HEK293T (cell line): Measurements from ENCODE around the gene MGAT5B.

Source experiments
- CTCF ChIA-PET: fragments of 350-600 bp; formaldehyde crosslinking; extraction: SDS; loops from one replicate; lab custom pipeline; 2021; ENCODE audit warnings: antibody characterized with exemption, inconsistent platforms; lab: Yijun Ruan, JAX
- POLR2A ChIA-PET: fragments of 350-600 bp; formaldehyde crosslinking; extraction: SDS; loops from one replicate; lab custom pipeline; 2020; ENCODE audit warnings: antibody characterized with exemption, inconsistent platforms; lab: Yijun Ruan, JAX
- DNase-seq: peaks from one replicate; pipeline ENCODE4 v3.0.0; 2012; ENCODE audit warnings: mixed read lengths; ENCODE audit errors: extremely low spot score
- ARNT ChIP-seq: fragments of 450-650 bp; IDR thresholded peaks from 2 replicates; pipeline ENCODE4 v1.6.1; 2017; ENCODE audit warnings: mild to moderate bottlenecking
- BHLHE40 ChIP-seq: fragments of 450-650 bp; IDR thresholded peaks from 2 replicates; pipeline ENCODE4 v1.6.1; 2016; ENCODE audit warnings: mild to moderate bottlenecking, moderate library complexity, borderline replicate concordance
- CTBP1 ChIP-seq: fragments of 450-650 bp; IDR thresholded peaks from 2 replicates; pipeline ENCODE4 v1.6.1; 2016; ENCODE audit warnings: borderline replicate concordance
- ELF4 ChIP-seq: fragments of 450-650 bp; IDR thresholded peaks from 2 replicates; pipeline ENCODE4 v1.6.1; 2017; ENCODE audit warnings: antibody characterized with exemption
- FOXK2 ChIP-seq: fragments of 450-650 bp; IDR thresholded peaks from 2 replicates; pipeline ENCODE4 v1.6.1; 2016; ENCODE audit warnings: mild to moderate bottlenecking
- FOXM1 ChIP-seq: fragments of 450-650 bp; IDR thresholded peaks from 2 replicates; pipeline ENCODE4 v1.6.1; 2017; ENCODE audit warnings: mild to moderate bottlenecking, borderline replicate concordance
- HDGF ChIP-seq: fragments of 450-650 bp; IDR thresholded peaks from 2 replicates; pipeline ENCODE4 v1.6.1; 2017; ENCODE audit warnings: antibody characterized with exemption, borderline replicate concordance
- L3MBTL2 ChIP-seq: fragments of 450-650 bp; conservative IDR thresholded peaks from 2 replicates; pipeline ENCODE4 v1.6.1; 2016; ENCODE audit warnings: mild to moderate bottlenecking
- LEF1 ChIP-seq: fragments of 450-650 bp; IDR thresholded peaks from 2 replicates; pipeline ENCODE4 v1.6.1; 2017; ENCODE audit warnings: mild to moderate bottlenecking, borderline replicate concordance
- NFRKB ChIP-seq: fragments of 450-650 bp; IDR thresholded peaks from 2 replicates; pipeline ENCODE4 v1.6.1; 2016; ENCODE audit warnings: mild to moderate bottlenecking, moderate library complexity
- SP1 ChIP-seq: fragments of 450-650 bp; IDR thresholded peaks from 2 replicates; pipeline ENCODE4 v1.6.1; 2017
- SUZ12 ChIP-seq: fragments of 450-650 bp; IDR thresholded peaks from 2 replicates; pipeline ENCODE4 v1.6.1; 2016; ENCODE audit warnings: mild to moderate bottlenecking
- TARDBP ChIP-seq: fragments of 450-650 bp; IDR thresholded peaks from 2 replicates; pipeline ENCODE4 v1.6.1; 2016
- ZNF384 ChIP-seq: fragments of 450-650 bp; IDR thresholded peaks from 2 replicates; pipeline ENCODE4 v1.6.1; 2016
- TF ChIP-seq, protein P1 (sequence below): fragments of 450-650 bp; IDR thresholded peaks from 2 replicates; pipeline ENCODE4 v1.6.1; 2016

MGAT5B gene

DNA sequence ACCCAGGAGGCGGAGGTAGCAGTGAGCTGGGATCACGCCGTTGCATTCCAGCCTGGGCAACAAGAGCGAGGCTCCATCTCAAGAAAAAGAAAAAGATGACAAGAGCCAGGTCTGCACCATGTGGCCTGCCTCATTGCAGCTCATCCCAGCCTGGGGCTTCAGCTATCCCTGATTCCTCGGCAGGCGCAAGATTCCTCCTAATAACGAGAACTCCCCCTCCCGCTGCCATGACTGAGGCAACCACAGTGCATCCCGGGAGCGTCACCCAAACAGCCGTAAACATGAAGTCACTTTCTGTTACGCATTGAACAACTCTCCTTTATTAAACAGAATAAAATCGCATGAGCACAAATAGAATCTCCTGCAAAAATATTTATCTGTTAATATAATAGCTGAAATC lies 120.6 kb downstream of the MGAT5B start:
- CTCF ChIA-PET: no interaction called here

GRCh38 chr17:76989519-76989918 lies 121.3 kb downstream of the MGAT5B start:
- CTCF ChIA-PET: interaction anchor here (0.6 to 1.0 kb wide), 2 partner anchors 122 to 552 kb away, joined by 3 read pairs; no protein-coding TSS in a partner anchor
- DNase-seq: no peak
- TF ChIP-seq SP1 (no peak), FOXM1 (no peak), TARDBP (no peak), LEF1 (no peak), ZNF384 (no peak), HDGF (no peak), L3MBTL2 (no peak), SUZ12 (no peak), FOXK2 (no peak), ELF4 (no peak), CTBP1 (no peak), BHLHE40 (no peak), NFRKB (no peak), ARNT (no peak)
- TF ChIP-seq, protein P1, sequence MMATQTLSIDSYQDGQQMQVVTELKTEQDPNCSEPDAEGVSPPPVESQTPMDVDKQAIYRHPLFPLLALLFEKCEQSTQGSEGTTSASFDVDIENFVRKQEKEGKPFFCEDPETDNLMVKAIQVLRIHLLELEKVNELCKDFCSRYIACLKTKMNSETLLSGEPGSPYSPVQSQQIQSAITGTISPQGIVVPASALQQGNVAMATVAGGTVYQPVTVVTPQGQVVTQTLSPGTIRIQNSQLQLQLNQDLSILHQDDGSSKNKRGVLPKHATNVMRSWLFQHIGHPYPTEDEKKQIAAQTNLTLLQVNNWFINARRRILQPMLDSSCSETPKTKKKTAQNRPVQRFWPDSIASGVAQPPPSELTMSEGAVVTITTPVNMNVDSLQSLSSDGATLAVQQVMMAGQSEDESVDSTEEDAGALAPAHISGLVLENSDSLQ: no peak
- POLR2A ChIA-PET: interaction anchor here (1.4 kb wide), 1 partner anchor 20 kb away, joined by 4 read pairs; no protein-coding TSS in a partner anchor

More for the DNA sequence above, 120.6 kb downstream of the MGAT5B start:
- DNase-seq: no peak
- POLR2A ChIA-PET: interaction anchor here (1.4 kb wide), 1 partner anchor 20 kb away, joined by 4 read pairs; no protein-coding TSS in a partner anchor
- no peak for TF ChIP-seq FOXM1
- no peak for TF ChIP-seq HDGF
- TF ChIP-seq, protein P1: no peak

GRCh38 chr17:76992891-76993290 lies 124.7 kb downstream of the MGAT5B start:
- POLR2A ChIA-PET: no interaction called here
- CTCF ChIA-PET: no interaction called here
- TF ChIP-seq FOXM1 (no peak), LEF1 (no peak), L3MBTL2 (no peak)
- TF ChIP-seq, protein P1: no peak
- no peak for DNase-seq

DNA sequence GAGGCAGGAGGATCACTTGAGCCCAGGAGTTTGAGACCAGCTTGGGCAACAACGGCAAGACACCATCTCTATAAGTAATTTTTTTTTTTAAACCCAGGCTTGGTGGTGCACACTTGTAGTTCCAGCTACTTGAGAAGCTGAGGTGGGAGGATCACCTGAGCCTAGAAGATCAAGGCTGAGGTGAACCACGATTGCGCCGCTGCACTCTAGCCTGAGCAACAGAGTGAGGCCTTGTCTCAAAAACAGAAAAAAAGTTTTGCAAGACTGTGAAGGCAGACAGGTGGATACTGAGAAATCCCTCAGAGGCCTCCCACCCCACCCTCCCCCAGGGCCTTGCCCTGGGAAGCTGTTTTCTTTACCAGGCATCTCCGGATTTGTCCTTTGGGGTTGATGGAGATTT lies 125.4 kb downstream of the MGAT5B start:
- no peak for DNase-seq
- ChIA-PET POLR2A (no interaction called here), CTCF (no interaction called here)
- no peak for TF ChIP-seq LEF1
- TF ChIP-seq TARDBP: no peak
- no peak for TF ChIP-seq SUZ12

GRCh38 chr17:76994237-76994637 lies 126.0 kb downstream of the MGAT5B start:
- CTCF ChIA-PET: no interaction called here
- POLR2A ChIA-PET: no interaction called here
- TF ChIP-seq CTBP1: no peak
- no peak for TF ChIP-seq SP1
- TF ChIP-seq LEF1: no peak
- no peak for TF ChIP-seq BHLHE40
- TF ChIP-seq HDGF: no peak
- TF ChIP-seq L3MBTL2: no peak
- no peak for TF ChIP-seq ARNT
- no peak for TF ChIP-seq NFRKB
- TF ChIP-seq FOXM1: no peak
- no peak for DNase-seq

- POLR2A ChIA-PET: interaction anchor here (1.5 kb wide), 1 partner anchor 26 kb away, joined by 5 read pairs; no protein-coding TSS in a partner anchor
- DNase-seq: no peak
- TF ChIP-seq, protein P1: no peak
- TF ChIP-seq SUZ12: no peak
- TF ChIP-seq SP1: no peak
- no peak for TF ChIP-seq NFRKB
- TF ChIP-seq ARNT: no peak
- no peak for TF ChIP-seq CTBP1
- no peak for TF ChIP-seq ELF4
- no peak for TF ChIP-seq FOXM1
- TF ChIP-seq BHLHE40: no peak
- CTCF ChIA-PET: interaction anchor here (1.3 kb wide), 1 partner anchor 61 kb away, joined by 4 read pairs; no protein-coding TSS in a partner anchor
These were observed 127.3 kb downstream of the MGAT5B start for GRCh38 chr17:76995387-76996105.
